ENCODE results near the gene TPM2.

TPM2 gene

GRCh38 chr9:35636135-35636876, 53.4 kb downstream of the TPM2 start:
- DNase-seq (ENCODE audit: low read depth) = no peak
- TF ChIP-seq CTCF (IDR thresholded peaks at IDR 0.05; ENCODE audit: insufficient read depth, low read depth, low read length, missing control alignments) = no peak
- H3K4me3 ChIP-seq (ENCODE audit: low read depth, low read length) = no peak overlapping the region

DNA sequence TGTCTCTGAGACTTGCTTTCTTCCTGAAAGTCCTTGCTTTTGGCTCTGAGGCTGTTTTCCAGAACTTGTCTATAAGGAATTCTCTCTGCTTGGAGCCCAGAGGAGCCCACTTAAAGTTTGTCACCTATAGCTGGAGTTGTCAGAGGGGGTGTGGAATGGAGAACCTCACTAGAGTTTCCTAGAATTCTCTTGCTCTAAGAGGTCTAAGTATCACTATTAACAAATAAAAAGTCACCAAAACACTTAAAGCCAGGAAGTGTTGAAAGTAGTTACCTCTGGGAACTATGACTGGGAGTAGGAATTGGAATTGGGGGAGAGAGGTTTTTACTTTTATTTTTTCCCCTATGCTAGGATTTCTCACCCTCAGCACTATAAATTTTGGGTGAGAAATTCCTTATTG, 54.0 kb downstream of the TPM2 start:
- TF ChIP-seq CTCF (IDR thresholded peaks at IDR 0.05; ENCODE audit: insufficient read depth, low read depth, low read length, missing control alignments) = no peak
- no peak overlapping the region for H3K4me3 ChIP-seq (ENCODE audit: low read depth, low read length)
- no peak for DNase-seq (ENCODE audit: low read depth)

Measured in GM12865 (cell line).